HG02588 (cell line): ENCODE data around the gene GAS5.
"Not testable (repeated sequence)": the region's sequence is repeated elsewhere in the genome, so short reads cannot be mapped to it uniquely, and the experiment has no call there.

Experiments
- ATAC-seq: cut with Tn5 transposase; IDR thresholded peaks from one replicate; pipeline ENCODE4 v1.9.1; 2021; ENCODE audit warnings: mild to moderate bottlenecking, moderate library complexity; ENCODE audit not compliant: unreplicated experiment

The GAS5 gene

GRCh38 chr1:173867753-173868265 is at the start of gene GAS5:
TSS of gene GAS5 (minus strand) at chr1:173867989.
- ATAC-seq = peak; percentile 69

GRCh38 chr1:173917149-173917548 is 49.4 kb upstream of the GAS5 start, which contains the start of gene SERPINC1:
TSS of gene SERPINC1 (minus strand) at chr1:173917327. CDS start at chr1:173917259, 68 bp downstream.
- ATAC-seq = no peak

GRCh38 chr1:173916667-173917066 is 48.9 kb upstream of the GAS5 start:
- ATAC-seq = no peak

GRCh38 chr1:173915596-173915995 is 47.8 kb upstream of the GAS5 start:
- no peak for ATAC-seq

GRCh38 chr1:173914366-173914871 is 46.6 kb upstream of the GAS5 start:
- ATAC-seq = no peak

GRCh38 chr1:173913111-173913510 is 45.3 kb upstream of the GAS5 start:
- no peak for ATAC-seq

GRCh38 chr1:173903827-173904531 is 36.2 kb upstream of the GAS5 start:
- no peak for ATAC-seq

- ATAC-seq = no peak
Observed at GRCh38 chr1:173900992-173901391, 33.2 kb upstream of the GAS5 start.

GRCh38 chr1:173900427-173900826 is 32.6 kb upstream of the GAS5 start:
- ATAC-seq = no peak

- no peak for ATAC-seq
Observed at GRCh38 chr1:173894189-173894588, 26.4 kb upstream of the GAS5 start.

GRCh38 chr1:173893611-173894010 is 25.8 kb upstream of the GAS5 start:
- no peak for ATAC-seq

- no peak for ATAC-seq
Observed at GRCh38 chr1:173889885-173890284, 22.1 kb upstream of the GAS5 start.

- no peak for ATAC-seq
Observed at GRCh38 chr1:173888749-173889148, 21.0 kb upstream of the GAS5 start.

- ATAC-seq = no peak
Observed at GRCh38 chr1:173887627-173888026, 19.8 kb upstream of the GAS5 start.

- no peak for ATAC-seq
Observed at GRCh38 chr1:173886746-173887611, 19.2 kb upstream of the GAS5 start.

GRCh38 chr1:173884701-173885100 is 16.9 kb upstream of the GAS5 start:
- no peak for ATAC-seq

GRCh38 chr1:173881117-173881516 is 13.3 kb upstream of the GAS5 start:
- not testable (repeated sequence) for ATAC-seq

- no peak for ATAC-seq
Observed at GRCh38 chr1:173878251-173878650, 10.5 kb upstream of the GAS5 start.

- ATAC-seq = no peak
Observed at GRCh38 chr1:173876732-173877131, 8.9 kb upstream of the GAS5 start.

GRCh38 chr1:173871500-173871899 is 3.7 kb upstream of the GAS5 start:
- ATAC-seq = no peak

GRCh38 chr1:173871091-173871490 is 3.3 kb upstream of the GAS5 start:
- no peak for ATAC-seq
